HL-60 (cell line): ENCODE results near the gene ZSCAN5A.
"Not testable (repeated sequence)": the region's sequence is repeated elsewhere in the genome, so short reads cannot be mapped to it uniquely, and the experiment has no call there.

Experiments used
- DNase-seq, 2 experiments: peaks; one replicate each; pipeline ENCODE4 v3.0.0-alpha.2; 2010 to 2020; ENCODE audit warnings: low read depth in 1 of 2, low spot score in 1 of 2
- H3K27ac ChIP-seq: fragments of 250-450 bp; sonication (Bioruptor Pico); replicated peaks from 2 replicates; pipeline ENCODE4 v1.5.1; 2020; ENCODE audit warnings: mild to moderate bottlenecking, moderate library complexity
- H3K27me3 ChIP-seq: fragments of 250-450 bp; sonication (Bioruptor Pico); 2 replicates; pipeline ENCODE4 v1.5.1; 2021; ENCODE audit warnings: mild to moderate bottlenecking, moderate library complexity; ENCODE audit not compliant: insufficient read depth, poor library complexity, severe bottlenecking
- H3K4me3 ChIP-seq: replicated peaks from 2 replicates; pipeline ENCODE4 v1.5.1; 2011; ENCODE audit warnings: mild to moderate bottlenecking, control low read depth, low read length; ENCODE audit not compliant: insufficient read depth
- CTCF ChIP-seq: IDR thresholded peaks from one replicate; pipeline ENCODE4 v1.5.1; 2011; ENCODE audit warnings: low read length, control low read depth, inconsistent platforms; ENCODE audit not compliant: insufficient read depth
- GABPA ChIP-seq: IDR thresholded peaks from 2 replicates; pipeline ENCODE4 v1.6.1; 2012; ENCODE audit warnings: low read depth
- POLR2AphosphoS5 ChIP-seq: IDR thresholded peaks from 2 replicates; pipeline ENCODE4 v1.6.1; 2012; ENCODE audit warnings: low read depth
- REST ChIP-seq: IDR thresholded peaks from 2 replicates; pipeline ENCODE4 v1.6.1; 2012; ENCODE audit warnings: low read depth; ENCODE audit not compliant: insufficient replicate concordance
- SPI1 ChIP-seq: IDR thresholded peaks from 2 replicates; pipeline ENCODE4 v1.6.1; 2012; ENCODE audit warnings: low read depth, mild to moderate bottlenecking, borderline replicate concordance

Gene ZSCAN5A

GRCh38 chr19:56252699-56253422 lies 61.8 kb downstream of the ZSCAN5A start:
- DNase-seq = peak; percentile 45 to 73
- Histone ChIP-seq H3K27me3 (no peaks in the 10 kb centered on the region), H3K27ac (no peak overlapping the region), H3K4me3 (no peak overlapping the region)
- TF ChIP-seq SPI1 (no peak), CTCF (peak; percentile 73)

GRCh38 chr19:56248736-56249338 lies 65.8 kb downstream of the ZSCAN5A start:
- not testable (repeated sequence) for H3K27me3 ChIP-seq

GRCh38 chr19:56245764-56246163 lies 68.9 kb downstream of the ZSCAN5A start:
- not testable (repeated sequence) for H3K4me3 ChIP-seq, DNase-seq, H3K27me3 ChIP-seq, H3K27ac ChIP-seq

More at GRCh38 chr19:56248736-56249338, 65.8 kb downstream of the ZSCAN5A start:
- not testable (repeated sequence) for H3K4me3 ChIP-seq, H3K27ac ChIP-seq, DNase-seq

GRCh38 chr19:56245121-56245740 lies 69.4 kb downstream of the ZSCAN5A start:
- TF ChIP-seq POLR2AphosphoS5 (no peak), GABPA (no peak), REST (no peak), SPI1 (no peak)
- no peak for DNase-seq
- H3K27me3 ChIP-seq = no peaks in the 10 kb centered on the region

GRCh38 chr19:56223481-56223880 lies 91.2 kb downstream of the ZSCAN5A start:
- H3K27me3 ChIP-seq = no peaks in the 10 kb centered on the region
- no peak overlapping the region for H3K27ac ChIP-seq
- no peak for TF ChIP-seq POLR2AphosphoS5
- no peak for TF ChIP-seq SPI1
- no peak for TF ChIP-seq REST
- TF ChIP-seq CTCF = no peak
- no peak for TF ChIP-seq GABPA
- H3K4me3 ChIP-seq = no peak overlapping the region
- DNase-seq = no peak

More at GRCh38 chr19:56245121-56245740, 69.4 kb downstream of the ZSCAN5A start:
- no peak overlapping the region for H3K27ac ChIP-seq
- H3K4me3 ChIP-seq = no peak overlapping the region
